ENCODE results near the gene MALT1. TPM values are rescaled to one million over a fixed set of nuclear protein-coding genes. Genes with fewer than 3 reads are reported as not detected.

MALT1 gene
- total RNA-seq, 3 donors from 2014 or later (not counting 1 experiment from before 2014, with no cell fraction given): 49.8 to 55.8 (median 54.5) TPM

DNA sequence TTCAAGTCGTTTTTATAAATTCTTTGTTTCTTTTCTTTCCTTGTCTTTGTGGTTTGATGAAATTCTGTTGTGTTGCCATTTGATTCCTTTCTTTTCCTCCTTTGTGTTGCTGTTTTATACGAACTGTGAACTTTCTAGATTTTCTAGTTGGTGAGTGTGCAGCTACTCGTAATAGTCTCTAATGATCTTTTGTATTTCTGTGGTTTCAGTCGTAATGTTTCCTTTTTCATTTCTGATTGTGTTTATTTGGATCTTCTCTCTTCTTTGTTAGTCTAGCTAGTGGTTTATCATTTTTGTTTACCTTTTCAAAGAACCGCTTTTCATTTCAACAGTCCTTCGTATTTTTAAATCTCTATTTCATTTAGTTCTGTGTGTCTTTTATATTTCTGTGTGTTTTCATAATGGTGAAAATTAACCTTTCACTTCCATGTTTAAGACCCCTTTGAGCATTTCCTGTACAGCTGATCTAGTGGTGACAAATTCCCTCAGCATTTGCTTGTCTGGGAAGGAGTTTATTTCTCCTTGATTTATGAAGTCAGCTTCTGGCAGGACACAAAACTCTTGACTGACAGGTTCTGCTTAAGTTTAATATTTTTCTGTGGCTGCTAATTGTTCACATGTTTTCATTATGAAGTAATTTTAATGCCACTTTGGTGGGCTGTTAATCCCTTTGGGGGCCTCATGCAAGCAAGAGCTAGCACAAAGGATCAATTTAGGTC is 16.2 kb upstream of the MALT1 start:
- TF ChIP-seq CTCF (IDR thresholded peaks at IDR 0.05): no peak
- Mint-ChIP-seq H3K9me3 (peaks cover 0 to 3% of the 10 kb centered on the region in 2 donors), H3K36me3 (no peaks in the 10 kb centered on the region), H3K4me1 (peaks cover 36 to 51% of the 10 kb centered on the region in 2 donors), H3K4me3 (no peak overlapping the region), H3K27ac (no peak overlapping the region), H3K27me3 (ENCODE audit: low read depth in 2 of 2) (no peaks in the 10 kb centered on the region)
- Histone ChIP-seq H3K36me3 (ENCODE audit: control insufficient read depth, insufficient read depth, low read length) (no peaks in the 10 kb centered on the region), H3K4me3 (ENCODE audit: low read length) (no peak overlapping the region), H3K27me3 (ENCODE audit: control insufficient read depth, insufficient read depth, low read length) (no peaks in the 10 kb centered on the region), H3K4me1 (ENCODE audit: control insufficient read depth, insufficient read depth, low read length) (peaks cover 30% of the 10 kb centered on the region), H3K27ac (ENCODE audit: low read length) (no peak overlapping the region), H3K9me3 (ENCODE audit: control insufficient read depth, insufficient read depth, low read length) (peaks cover 5% of the 10 kb centered on the region)
- ATAC-seq: no peak
- WGBS (ENCODE audit: insufficient coverage): 100% methylated on average over 1 of the region's 6 CpGs
- no peak for DNase-seq
- intact Hi-C loops (cut with micrococcal nuclease): loop anchor here (5.0 kb wide), 1 partner anchor 38 kb away; no protein-coding TSS in a partner anchor

- H3K27ac ChIP-seq (ENCODE audit: low read length): peak overlapping the region; percentile 74
- no peaks in the 10 kb centered on the region for H3K36me3 Mint-ChIP-seq
- H3K4me1 ChIP-seq (ENCODE audit: control insufficient read depth, insufficient read depth, low read length): peaks cover 21% of the 10 kb centered on the region
- H3K9me3 Mint-ChIP-seq: peaks cover 0 to 3% of the 10 kb centered on the region in 2 donors
- no peak overlapping the region for H3K4me3 ChIP-seq (ENCODE audit: low read length)
- peak overlapping the region in 1 of 2 donors; percentile 99 for H3K27ac Mint-ChIP-seq
- TF ChIP-seq CTCF (IDR thresholded peaks at IDR 0.05): no peak
- no peaks in the 10 kb centered on the region for H3K27me3 ChIP-seq (ENCODE audit: control insufficient read depth, insufficient read depth, low read length)
- peaks cover 28 to 42% of the 10 kb centered on the region in 2 donors for H3K4me1 Mint-ChIP-seq
- intact Hi-C loops (cut with micrococcal nuclease): loop anchor here (5.0 kb wide), 1 partner anchor 40 kb away; no protein-coding TSS in a partner anchor
- no peaks in the 10 kb centered on the region for H3K27me3 Mint-ChIP-seq (ENCODE audit: low read depth in 2 of 2)
- H3K36me3 ChIP-seq (ENCODE audit: control insufficient read depth, insufficient read depth, low read length): no peaks in the 10 kb centered on the region
- ATAC-seq (no peak), DNase-seq (no peak)
- H3K4me3 Mint-ChIP-seq: no peak overlapping the region
- peaks cover 5% of the 10 kb centered on the region for H3K9me3 ChIP-seq (ENCODE audit: control insufficient read depth, insufficient read depth, low read length)
- 81% methylated on average over 2 of the region's 2 CpGs for WGBS (ENCODE audit: insufficient coverage)
These were observed 14.2 kb upstream of the MALT1 start for GRCh38 chr18:58657081-58657480.

DNA sequence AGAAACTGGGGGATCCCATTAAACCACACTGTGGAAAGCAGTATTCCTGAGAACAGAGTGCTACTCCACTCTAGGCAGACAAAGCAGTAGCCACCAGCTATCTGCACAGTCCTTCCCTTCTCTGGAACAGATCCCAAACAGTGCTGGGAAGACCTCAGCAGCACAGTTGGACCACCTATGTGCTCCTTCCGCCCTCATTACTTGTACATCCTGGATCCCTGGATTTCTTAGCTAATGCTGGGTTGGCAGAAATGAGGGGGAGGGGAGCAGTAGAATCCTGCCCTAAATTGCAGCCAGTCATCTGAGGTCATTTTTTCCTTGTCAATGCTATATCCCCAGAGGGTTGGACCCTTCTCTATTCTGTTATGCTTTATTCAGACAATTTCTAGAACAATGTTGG is 13.8 kb upstream of the MALT1 start:
- H3K4me3 ChIP-seq (ENCODE audit: low read length): no peak overlapping the region

More for the DNA sequence above, 13.8 kb upstream of the MALT1 start:
- peak overlapping the region; percentile 86 to 99 for H3K27ac Mint-ChIP-seq
- TF ChIP-seq CTCF (IDR thresholded peaks at IDR 0.05): no peak
- peak overlapping the region; percentile 82 for H3K4me3 Mint-ChIP-seq
- Histone ChIP-seq H3K27ac (ENCODE audit: low read length) (peak overlapping the region; percentile 74), H3K4me1 (ENCODE audit: control insufficient read depth, insufficient read depth, low read length) (peaks cover 21% of the 10 kb centered on the region), H3K27me3 (ENCODE audit: control insufficient read depth, insufficient read depth, low read length) (no peaks in the 10 kb centered on the region), H3K9me3 (ENCODE audit: control insufficient read depth, insufficient read depth, low read length) (peaks cover 5% of the 10 kb centered on the region), H3K36me3 (ENCODE audit: control insufficient read depth, insufficient read depth, low read length) (no peaks in the 10 kb centered on the region)
- intact Hi-C loops (cut with micrococcal nuclease): loop anchor here (5.0 kb wide), 1 partner anchor 40 kb away; no protein-coding TSS in a partner anchor
- no peak for DNase-seq
- H3K9me3 Mint-ChIP-seq: peaks cover 0 to 3% of the 10 kb centered on the region in 2 donors
- 100% methylated on average over 1 of the region's 1 CpG for WGBS (ENCODE audit: insufficient coverage)
- H3K4me1 Mint-ChIP-seq: peaks cover 28 to 42% of the 10 kb centered on the region in 2 donors
- H3K27me3 Mint-ChIP-seq (ENCODE audit: low read depth in 2 of 2): no peaks in the 10 kb centered on the region
- no peak for ATAC-seq
- H3K36me3 Mint-ChIP-seq: no peaks in the 10 kb centered on the region

Data from natural killer cell (primary cell).